Ovary (tissue), 9 donors: ENCODE results near the gene NKD2. TPM values are rescaled to one million over a fixed set of nuclear protein-coding genes. Genes with fewer than 3 reads are reported as not detected.

Source experiments
- DNase-seq, 5 donors: peaks; one replicate each; pipeline ENCODE4 v3.0.0-alpha.2; 2019 to 2020
- H3K27ac ChIP-seq, 2 donors: fragments of 200-600 bp; one replicate each; pipeline versions ENCODE4 v1.5.1 to v1.8.0; 2019 to 2022
- H3K27me3 ChIP-seq: fragments of 200-600 bp; one replicate; pipeline ENCODE4 v1.8.0; 2022
- H3K36me3 ChIP-seq: fragments of 200-600 bp; sonication (generic); one replicate; pipeline ENCODE4 v1.5.1; 2019
- H3K4me1 ChIP-seq: one replicate; pipeline ENCODE4 v1.8.1; 2013; ENCODE audit warnings: mild to moderate bottlenecking, moderate library complexity; ENCODE audit not compliant: insufficient read depth
- H3K4me3 ChIP-seq: fragments of 200-600 bp; sonication (generic); one replicate; pipeline ENCODE4 v1.5.1; 2017
- H3K9me3 ChIP-seq, 2 donors: fragments of 200-600 bp in 1 of 2; sonication (generic) in 1 of 2; one replicate each; pipeline versions ENCODE4 v1.5.1 to v1.8.1; 2013 to 2019; ENCODE audit warnings: mild to moderate bottlenecking in 1 of 2, moderate library complexity in 1 of 2
- EP300 ChIP-seq: sonication (generic); formaldehyde crosslinking; IDR thresholded peaks from one replicate; pipeline ENCODE4 v1.6.1; 2017; ENCODE audit warnings: antibody characterized with exemption
- POLR2A ChIP-seq: fragments of 450-650 bp; IDR thresholded peaks from one replicate; pipeline ENCODE4 v1.6.1; 2017; ENCODE audit warnings: antibody characterized with exemption, mild to moderate bottlenecking, moderate library complexity
- WGBS, 3 donors: extraction: QIAGEN DNeasy Blood & Tissue Kit in 1 of 3; methylation state at CpG; one replicate each; pipeline versions ENCODE4 v1.1.5 to v1.1.7; 2013 to 2017; 5-methylcytosine and 5-hydroxymethylcytosine counted together
- intact Hi-C, 4 donors: fragments of 100-400 bp; cut with DNase I; formaldehyde crosslinking; loops; one replicate each; pipeline versions ENCODE4 v1.11.0 to v1.15.1; 2022 to 2023
- polyA plus RNA-seq, 2 donors: library from polyadenylated mRNA; stranded (reverse); fragments of 200-250 nt in 1 of 2; fragments of 350-450 nt in 1 of 2; fragmentation: Illumina TruSeq in 1 of 2; extraction: RNeasy Lipid Tissue Mini Kit (QIAGEN cat#74804) in 1 of 2; gene quantifications; one replicate each; pipeline ENCODE4 v1.2.3, GENCODE V29; 2013 to 2014
- total RNA-seq, 7 donors: library from RNA; depleted of rRNA in 2 of 7; stranded (reverse); fragments of >200 nt in 2 of 7; fragmentation: NEBNext Ultra II Directional in 3 of 7; extraction: Animal tissue kit (Norgen Biotek cat#: 25700) in 3 of 7; gene quantifications; one replicate each; pipeline versions ENCODE4 v1.1.0 to v1.2.4, GENCODE V29; 2016 to 2023
- TF ChIP-seq, protein P1 (sequence below), 3 donors: fragments of 450-650 bp in 2 of 3; fragments of 200-600 bp in 1 of 3; IDR thresholded peaks; one replicate each; pipeline versions ENCODE4 v1.5.1 to v1.8.0; 2016 to 2022; ENCODE audit warnings: antibody characterized with exemption in 3 of 3, mild to moderate bottlenecking in 1 of 3
- donor health status: DM: no; HTN: no; CAD: no; lungs with moderate emphysema.
- donor health status: DM: no; HTN: no; CAD: no.
- donor health status: Bipolar disorder and iron deficiency.
- donor health status: DM: yes; HTN: yes; CAD: no.
- donor health status: DM: no; HTN: no; CAD: no.
- donor health status: DM: yes; HTN: yes; CAD: no.

The NKD2 gene
- total and polyA plus RNA-seq, 9 donors: 0.33 to 17.2 (median 1.4) TPM; not detected in 1

DNA sequence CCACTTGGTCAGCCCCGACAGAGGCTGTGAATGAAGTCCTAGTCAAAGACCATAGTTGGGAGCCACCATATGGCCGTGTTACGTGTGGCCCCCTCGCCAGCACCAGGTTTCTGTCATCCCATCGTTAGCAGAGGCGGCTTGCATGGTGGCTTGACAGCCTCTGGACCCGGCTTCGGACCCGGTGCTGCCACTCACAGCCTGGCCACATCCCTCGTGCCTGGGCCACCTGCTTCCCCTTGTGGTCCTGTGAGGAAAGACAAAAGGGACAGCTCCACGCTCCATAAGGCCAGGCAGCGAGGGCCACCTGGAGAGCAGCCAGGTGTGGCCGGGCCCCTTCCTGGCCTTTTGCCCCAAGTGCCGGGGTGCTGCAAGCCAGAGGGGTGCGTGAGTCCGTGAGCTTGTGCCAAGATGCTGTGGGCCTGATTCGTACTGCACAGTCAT lies 6.2 kb downstream of the NKD2 start:
- TF ChIP-seq EP300: no peak
- TF ChIP-seq, protein P1, sequence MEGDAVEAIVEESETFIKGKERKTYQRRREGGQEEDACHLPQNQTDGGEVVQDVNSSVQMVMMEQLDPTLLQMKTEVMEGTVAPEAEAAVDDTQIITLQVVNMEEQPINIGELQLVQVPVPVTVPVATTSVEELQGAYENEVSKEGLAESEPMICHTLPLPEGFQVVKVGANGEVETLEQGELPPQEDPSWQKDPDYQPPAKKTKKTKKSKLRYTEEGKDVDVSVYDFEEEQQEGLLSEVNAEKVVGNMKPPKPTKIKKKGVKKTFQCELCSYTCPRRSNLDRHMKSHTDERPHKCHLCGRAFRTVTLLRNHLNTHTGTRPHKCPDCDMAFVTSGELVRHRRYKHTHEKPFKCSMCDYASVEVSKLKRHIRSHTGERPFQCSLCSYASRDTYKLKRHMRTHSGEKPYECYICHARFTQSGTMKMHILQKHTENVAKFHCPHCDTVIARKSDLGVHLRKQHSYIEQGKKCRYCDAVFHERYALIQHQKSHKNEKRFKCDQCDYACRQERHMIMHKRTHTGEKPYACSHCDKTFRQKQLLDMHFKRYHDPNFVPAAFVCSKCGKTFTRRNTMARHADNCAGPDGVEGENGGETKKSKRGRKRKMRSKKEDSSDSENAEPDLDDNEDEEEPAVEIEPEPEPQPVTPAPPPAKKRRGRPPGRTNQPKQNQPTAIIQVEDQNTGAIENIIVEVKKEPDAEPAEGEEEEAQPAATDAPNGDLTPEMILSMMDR (IDR thresholded peaks at IDR 0.05): no peak
- no peak for TF ChIP-seq POLR2A
- no peaks in the 10 kb centered on the region for H3K9me3 ChIP-seq
- no peaks in the 10 kb centered on the region for H3K27me3 ChIP-seq
- H3K4me1 ChIP-seq: peaks cover 2% of the 10 kb centered on the region
- no peaks in the 10 kb centered on the region for H3K36me3 ChIP-seq
- DNase-seq: no peak
- no peak overlapping the region for H3K27ac ChIP-seq
- no peak overlapping the region for H3K4me3 ChIP-seq
- 90 to 92% (median 91%) methylated on average over 16 to 17 of the region's 17 CpGs for whole genome bisulfite sequencing, 3 donors
- intact Hi-C loops: no loop called here

GRCh38 chr5:1015507-1015906 lies 6.9 kb downstream of the NKD2 start:
- no peak overlapping the region for H3K4me3 ChIP-seq
- no peaks in the 10 kb centered on the region for H3K36me3 ChIP-seq
- no peak for DNase-seq
- H3K9me3 ChIP-seq: no peaks in the 10 kb centered on the region
- H3K27ac ChIP-seq: no peak overlapping the region
- intact Hi-C loops: no loop called here
- peaks cover 2% of the 10 kb centered on the region for H3K4me1 ChIP-seq
- WGBS, 3 donors: 74 to 89% (median 85%) methylated on average over 9 to 10 of the region's 10 CpGs
- no peaks in the 10 kb centered on the region for H3K27me3 ChIP-seq
- TF ChIP-seq POLR2A: no peak
- no peak for TF ChIP-seq EP300
- TF ChIP-seq, protein P1 (IDR thresholded peaks at IDR 0.05): no peak

- intact Hi-C loops: no loop called here
- no peaks in the 10 kb centered on the region for H3K36me3 ChIP-seq
- no peak overlapping the region for H3K27ac ChIP-seq
- TF ChIP-seq, protein P1 (IDR thresholded peaks at IDR 0.05): no peak
- TF ChIP-seq EP300: no peak
- TF ChIP-seq POLR2A: no peak
- no peak overlapping the region for H3K4me3 ChIP-seq
- DNase-seq: no peak
- H3K9me3 ChIP-seq: no peaks in the 10 kb centered on the region
- H3K4me1 ChIP-seq: peaks cover 2% of the 10 kb centered on the region
- WGBS, 3 donors: 39 to 57% (median 56%) methylated on average over 19 of the region's 19 CpGs
- H3K27me3 ChIP-seq: no peaks in the 10 kb centered on the region
Measured at GRCh38 chr5:1016036-1016435, 7.4 kb downstream of the NKD2 start.

- 11 to 34% (median 23%) methylated on average over 16 of the region's 16 CpGs for WGBS, 3 donors
- no peaks in the 10 kb centered on the region for H3K9me3 ChIP-seq
- peaks cover 2% of the 10 kb centered on the region for H3K4me1 ChIP-seq
- H3K4me3 ChIP-seq: no peak overlapping the region
- no peaks in the 10 kb centered on the region for H3K27me3 ChIP-seq
- H3K36me3 ChIP-seq: no peaks in the 10 kb centered on the region
- no peak overlapping the region for H3K27ac ChIP-seq
- intact Hi-C loops: no loop called here
- DNase-seq: no peak
- TF ChIP-seq EP300: no peak
- TF ChIP-seq, protein P1 (IDR thresholded peaks at IDR 0.05): no peak
- TF ChIP-seq POLR2A: no peak
Measured at GRCh38 chr5:1016476-1016875, 7.9 kb downstream of the NKD2 start.
